ENCODE data around the gene ALDH1L1. TPM values are rescaled to one million over a fixed set of nuclear protein-coding genes. Genes with fewer than 3 reads are reported as not detected.

Gene ALDH1L1
- total and polyA plus RNA-seq, 2 of the 4 experiments (the other 2 are of a cell fraction): not detected

DNA sequence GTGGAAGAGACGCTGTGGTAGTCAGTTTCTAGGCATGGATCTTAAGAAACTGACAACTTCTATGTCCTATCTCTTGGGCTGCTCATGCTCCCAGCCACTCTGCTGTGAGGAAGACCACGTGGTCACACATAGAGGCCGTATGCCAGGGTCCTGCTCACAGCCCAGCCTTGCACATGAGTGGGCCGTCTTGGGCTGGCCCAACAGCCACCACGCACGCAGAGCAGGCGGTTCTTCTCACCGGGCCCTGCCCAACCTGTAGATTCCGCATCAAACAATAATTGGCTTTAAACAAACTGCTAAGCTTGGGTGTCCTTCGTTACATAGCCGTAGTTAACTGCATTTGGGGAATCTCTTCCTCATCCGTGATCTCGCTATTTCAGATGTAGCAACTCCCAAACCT is 122.5 kb downstream of the ALDH1L1 start:
- POLR2A ChIA-PET (ENCODE audit: unreplicated experiment): no interaction called here
- no peak overlapping the region for H3K18ac ChIP-seq (ENCODE audit: low read depth, low read length)
- in situ Hi-C loops (cut with MboI; ENCODE audit: low sequenced_read_pairs): no loop called here
- CTCF ChIA-PET: no interaction called here
- H3K14ac ChIP-seq (replicated peaks; ENCODE audit: low read depth, low read length): no peak overlapping the region
- H3K9me1 ChIP-seq (ENCODE audit: insufficient read depth, low read length): peaks cover 11% of the 10 kb centered on the region; the same call in 1 of the 2 replicates
- 95% methylated on average over 4 of the region's 13 CpGs; no CpG with 5 or more reads in 1 of the 2 experiments for WGBS, 2 experiments (ENCODE audit: extremely low coverage in 2 of 2, insufficient read length in 1 of 2)
- no peak overlapping the region for H3K23ac ChIP-seq (ENCODE audit: low read depth, low read length)
- H4K5ac ChIP-seq (ENCODE audit: low read depth, low read length): no peak overlapping the region
- no peak overlapping the region for H3K56ac ChIP-seq (ENCODE audit: extremely low read depth, insufficient read depth, low read length)
- ATAC-seq (ENCODE audit: low read depth) (no peak), DNase-seq (no peak)
- dilution Hi-C loops (cut with HindIII; ENCODE audit: low sequenced_read_pairs, unreplicated experiment): no loop called here
- H3K9me3 ChIP-seq (ENCODE audit: control insufficient read depth, insufficient read depth, low read length): no peaks in the 10 kb centered on the region
- H3K79me1 ChIP-seq (ENCODE audit: low read depth in 1 of 2, low read length in 2 of 2): 0 out of 4 replicates have a peak, but pooled peaks cover 0 to 3% of the 10 kb centered on the region in 2 experiments
- H2BK20ac ChIP-seq (ENCODE audit: low read depth, low read length): no peak overlapping the region
- H3K36me3 ChIP-seq (ENCODE audit: control insufficient read depth, insufficient read depth, low read length): no peaks in the 10 kb centered on the region
- no peaks in the 10 kb centered on the region for H4K20me1 ChIP-seq (ENCODE audit: insufficient read depth, low read length)
- no peak for TF ChIP-seq MAFK (IDR thresholded peaks at IDR 0.05; ENCODE audit: low read depth, low read length)
- TF ChIP-seq CEBPB (IDR thresholded peaks at IDR 0.05; ENCODE audit: low read depth, low read length): no peak
- no peak for TF ChIP-seq RAD21 (IDR thresholded peaks at IDR 0.05; ENCODE audit: low read length)
- TF ChIP-seq, protein P1, sequence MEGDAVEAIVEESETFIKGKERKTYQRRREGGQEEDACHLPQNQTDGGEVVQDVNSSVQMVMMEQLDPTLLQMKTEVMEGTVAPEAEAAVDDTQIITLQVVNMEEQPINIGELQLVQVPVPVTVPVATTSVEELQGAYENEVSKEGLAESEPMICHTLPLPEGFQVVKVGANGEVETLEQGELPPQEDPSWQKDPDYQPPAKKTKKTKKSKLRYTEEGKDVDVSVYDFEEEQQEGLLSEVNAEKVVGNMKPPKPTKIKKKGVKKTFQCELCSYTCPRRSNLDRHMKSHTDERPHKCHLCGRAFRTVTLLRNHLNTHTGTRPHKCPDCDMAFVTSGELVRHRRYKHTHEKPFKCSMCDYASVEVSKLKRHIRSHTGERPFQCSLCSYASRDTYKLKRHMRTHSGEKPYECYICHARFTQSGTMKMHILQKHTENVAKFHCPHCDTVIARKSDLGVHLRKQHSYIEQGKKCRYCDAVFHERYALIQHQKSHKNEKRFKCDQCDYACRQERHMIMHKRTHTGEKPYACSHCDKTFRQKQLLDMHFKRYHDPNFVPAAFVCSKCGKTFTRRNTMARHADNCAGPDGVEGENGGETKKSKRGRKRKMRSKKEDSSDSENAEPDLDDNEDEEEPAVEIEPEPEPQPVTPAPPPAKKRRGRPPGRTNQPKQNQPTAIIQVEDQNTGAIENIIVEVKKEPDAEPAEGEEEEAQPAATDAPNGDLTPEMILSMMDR (conservative IDR thresholded peaks at IDR 0.05; ENCODE audit: low read depth, low read length): no peak
- TF ChIP-seq, protein P2, sequence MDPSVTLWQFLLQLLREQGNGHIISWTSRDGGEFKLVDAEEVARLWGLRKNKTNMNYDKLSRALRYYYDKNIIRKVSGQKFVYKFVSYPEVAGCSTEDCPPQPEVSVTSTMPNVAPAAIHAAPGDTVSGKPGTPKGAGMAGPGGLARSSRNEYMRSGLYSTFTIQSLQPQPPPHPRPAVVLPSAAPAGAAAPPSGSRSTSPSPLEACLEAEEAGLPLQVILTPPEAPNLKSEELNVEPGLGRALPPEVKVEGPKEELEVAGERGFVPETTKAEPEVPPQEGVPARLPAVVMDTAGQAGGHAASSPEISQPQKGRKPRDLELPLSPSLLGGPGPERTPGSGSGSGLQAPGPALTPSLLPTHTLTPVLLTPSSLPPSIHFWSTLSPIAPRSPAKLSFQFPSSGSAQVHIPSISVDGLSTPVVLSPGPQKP (IDR thresholded peaks at IDR 0.05; ENCODE audit: borderline replicate concordance, low read depth, low read length): no peak
- TF ChIP-seq NFE2L2 (IDR thresholded peaks at IDR 0.05; ENCODE audit: low read depth, low read length): no peak
- TF ChIP-seq POLR2A (IDR thresholded peaks at IDR 0.05; ENCODE audit: low read depth, low read length): no peak
- TF ChIP-seq FOS (IDR thresholded peaks at IDR 0.05; ENCODE audit: low read depth, low read length): no peak
- no peak overlapping the region for H3K4ac ChIP-seq (ENCODE audit: low read depth, low read length)
- H3K4me2 ChIP-seq (ENCODE audit: low read depth, low read length): no peak overlapping the region
- no peak overlapping the region for H2BK15ac ChIP-seq (ENCODE audit: low read depth, low read length)
- BruUV-seq (replicated peaks): no TSS peak
- H3K4me3 ChIP-seq (ENCODE audit: insufficient read depth, low read depth, low read length): no peak overlapping the region
- no peak overlapping the region for H3K9ac ChIP-seq (ENCODE audit: low read depth, low read length)
- H4K91ac ChIP-seq (ENCODE audit: insufficient read depth, low read depth, low read length): no peak overlapping the region
- H4K8ac ChIP-seq (ENCODE audit: low read depth in 2 of 2, low read length in 2 of 2): no peak overlapping the region
- H2BK5ac ChIP-seq (ENCODE audit: low read depth, low read length, poor library complexity, severe bottlenecking): no peak overlapping the region
- no peak overlapping the region for H2BK120ac ChIP-seq (ENCODE audit: low read depth, low read length)
- intact Hi-C loops (cut with micrococcal nuclease): no loop called here
- H2AK5ac ChIP-seq (ENCODE audit: low read depth, low read length): no peak overlapping the region
- no peaks in the 10 kb centered on the region; the same call in 1 of the 2 replicates for H3K4me1 ChIP-seq (ENCODE audit: control insufficient read depth, insufficient read depth, low read length)
- H2AFZ ChIP-seq (replicated peaks; ENCODE audit: low read length, poor library complexity): no peak overlapping the region
- H3K27me3 ChIP-seq (ENCODE audit: control insufficient read depth, insufficient read depth, low read length): no peaks in the 10 kb centered on the region
- no peak overlapping the region for H2AK9ac ChIP-seq (replicated peaks; ENCODE audit: low read depth, low read length, poor library complexity)
- H3K27ac ChIP-seq (ENCODE audit: insufficient read depth, low read length): no peak overlapping the region
